CD4-positive, alpha-beta T cell treated with Interleukin-4 for 4 hours (primary cell): ENCODE results near the gene DENND1B.
"Not testable (repeated sequence)": the region's sequence is repeated elsewhere in the genome, so short reads cannot be mapped to it uniquely, and the experiment has no call there.

ENCODE experiments used
- DNase-seq: peaks from one replicate; pipeline ENCODE4 v3.0.0-alpha.2; 2020

DENND1B gene

DNA sequence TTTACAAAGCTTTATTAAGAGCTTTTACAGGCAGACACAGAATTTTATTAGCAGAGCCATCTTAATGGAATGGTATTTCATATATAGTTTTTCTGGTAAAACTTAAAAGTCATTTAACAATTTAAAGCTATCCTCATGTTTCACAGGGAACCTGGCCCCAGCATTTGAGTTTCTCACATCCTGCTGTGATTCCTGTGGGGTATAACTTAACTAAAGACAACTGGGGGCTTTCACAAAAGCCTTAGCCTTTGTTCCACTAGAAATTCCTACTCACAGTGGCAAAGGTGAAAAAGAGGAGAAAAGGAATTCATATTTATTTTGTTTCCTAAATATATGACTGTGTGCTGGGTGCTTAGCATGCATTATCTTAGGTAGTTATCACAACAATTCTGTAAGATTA, 233.9 kb downstream of the DENND1B start:
- DNase-seq: no peak

DNA sequence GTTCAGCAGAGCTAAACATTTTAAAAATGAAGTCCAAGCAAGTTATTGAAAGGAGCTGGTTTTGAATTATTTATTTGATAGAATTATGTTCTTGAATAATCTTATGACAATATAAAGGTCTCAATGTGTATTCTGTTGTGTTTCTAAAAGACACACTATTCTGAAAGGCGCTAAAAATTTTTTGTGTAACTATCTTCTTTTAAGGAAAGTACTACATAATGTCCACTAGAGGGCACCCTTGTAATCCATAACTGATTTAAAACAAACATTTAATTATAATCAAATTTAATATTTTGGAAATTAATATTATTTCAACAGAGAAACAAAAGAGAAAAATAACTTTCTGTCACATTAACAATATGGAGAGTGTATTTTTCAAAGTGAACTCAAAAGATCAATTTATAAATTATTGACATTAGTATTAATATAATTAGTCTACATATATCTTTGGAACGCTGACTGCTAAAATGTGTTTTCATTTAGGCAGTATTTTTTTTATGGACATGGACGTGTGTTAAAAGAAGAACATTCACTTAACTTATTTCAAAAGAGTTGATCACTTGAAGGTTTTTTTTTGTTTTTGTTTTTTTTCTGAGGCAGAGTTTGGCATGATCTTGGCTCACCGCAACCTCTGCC, 248.4 kb downstream of the DENND1B start:
- peak; percentile 38 for DNase-seq

DNA sequence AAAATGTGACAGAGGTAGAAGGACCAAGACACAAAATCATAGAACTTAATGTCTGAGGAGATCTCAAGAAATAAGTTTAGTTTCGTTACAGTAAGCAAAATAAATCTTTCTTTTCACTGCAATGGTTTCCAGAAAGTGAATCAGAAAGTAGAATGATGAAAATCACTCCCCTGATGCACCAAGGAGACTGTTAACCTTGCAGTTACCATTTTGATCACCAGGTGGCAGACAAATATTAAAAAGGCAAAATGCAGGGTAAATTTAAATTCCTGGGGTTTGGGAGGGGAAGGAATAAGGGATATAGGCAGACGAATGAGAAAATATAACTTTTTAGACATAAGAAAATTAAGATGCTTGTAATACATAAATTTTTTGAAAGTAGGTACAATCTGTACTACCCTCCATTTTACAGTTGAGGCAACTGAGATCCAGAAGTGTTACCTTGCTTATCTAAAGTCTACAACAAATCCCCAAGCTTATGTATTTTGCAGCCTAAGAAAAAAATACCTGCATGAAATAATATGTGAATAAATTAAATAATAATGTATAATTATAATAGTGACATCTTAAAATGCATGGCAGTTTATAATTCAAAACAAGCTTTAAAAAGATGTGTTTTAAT, 254.1 kb downstream of the DENND1B start:
- peak; percentile 42 for DNase-seq

DNA sequence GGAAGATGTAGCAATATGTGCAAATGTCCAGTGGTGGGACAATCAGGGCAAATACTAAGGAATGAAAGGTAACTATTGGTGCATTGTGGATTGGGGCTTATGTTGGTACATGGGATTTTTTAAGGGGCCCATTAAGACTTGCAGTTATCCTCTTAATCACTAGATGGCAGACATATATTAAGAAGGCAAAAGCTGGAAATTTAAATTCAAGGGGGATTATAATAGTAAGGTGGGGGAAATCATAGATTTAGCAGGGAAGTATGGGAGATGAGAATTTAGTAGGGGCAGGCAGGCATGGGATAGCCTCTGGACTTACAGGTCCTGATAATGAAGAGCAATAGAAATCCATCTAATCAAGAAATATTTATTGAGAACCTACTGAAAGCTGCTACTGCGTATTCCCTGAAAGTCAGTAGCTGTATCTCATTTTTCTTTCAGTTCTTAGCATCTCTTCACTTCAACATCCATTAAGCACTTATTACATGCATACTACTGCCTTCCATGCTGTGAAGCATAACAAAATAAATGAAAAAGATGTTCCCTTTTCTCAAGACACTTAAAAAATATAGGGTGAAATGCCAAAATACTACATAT, 255.4 kb downstream of the DENND1B start:
- peak; percentile 27 for DNase-seq

DNA sequence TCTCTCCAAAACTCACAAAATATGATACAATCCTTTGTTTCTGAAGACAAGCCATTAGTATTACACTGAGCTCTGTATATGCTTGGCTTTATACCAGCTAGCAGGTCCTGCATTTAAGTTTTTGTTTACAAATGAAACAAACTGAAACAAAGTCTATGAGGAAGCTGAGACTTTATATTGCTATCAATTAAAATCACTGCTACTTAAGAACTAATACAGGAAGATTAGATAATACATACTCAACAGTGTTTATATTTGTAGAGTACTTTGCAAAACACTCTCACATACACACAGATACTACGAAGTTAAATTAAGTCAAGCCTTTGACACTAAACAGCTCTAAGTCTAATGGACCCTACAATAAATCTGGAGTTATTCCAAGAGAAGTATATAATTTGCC, 259.9 kb downstream of the DENND1B start:
- DNase-seq: no peak

DNA sequence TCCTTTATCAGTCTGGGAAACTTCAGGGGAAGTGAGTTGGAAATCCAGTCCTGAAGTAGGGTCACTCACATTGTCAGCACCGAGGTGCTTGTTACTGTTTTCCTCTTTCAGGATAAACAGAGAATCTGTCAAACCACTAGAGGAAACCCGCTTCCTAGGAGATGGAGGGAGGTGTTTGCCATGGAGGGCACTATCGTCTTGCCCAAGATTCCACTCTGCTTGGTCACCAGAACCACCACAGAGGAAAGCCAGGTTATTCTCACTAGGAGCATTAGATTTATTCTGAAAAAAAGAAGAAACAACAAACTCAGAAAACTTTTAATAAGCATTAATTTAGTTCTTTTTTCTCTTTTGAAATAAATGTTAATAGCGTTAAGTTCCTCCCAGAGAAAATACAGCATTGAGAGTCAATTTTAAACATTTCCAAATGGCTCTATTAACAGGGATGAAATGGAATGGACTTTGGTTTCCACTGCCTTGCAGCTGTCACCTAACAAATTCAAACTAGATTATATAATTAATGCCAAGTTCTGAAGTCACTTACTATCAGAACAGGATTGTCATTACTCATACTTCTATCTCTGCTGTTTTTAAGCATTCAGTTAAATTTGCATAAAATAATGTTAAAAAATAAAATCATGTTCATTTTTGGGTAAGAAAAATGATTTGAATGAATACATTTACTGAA, 264.4 kb downstream of the DENND1B start:
- DNase-seq: no peak

DNA sequence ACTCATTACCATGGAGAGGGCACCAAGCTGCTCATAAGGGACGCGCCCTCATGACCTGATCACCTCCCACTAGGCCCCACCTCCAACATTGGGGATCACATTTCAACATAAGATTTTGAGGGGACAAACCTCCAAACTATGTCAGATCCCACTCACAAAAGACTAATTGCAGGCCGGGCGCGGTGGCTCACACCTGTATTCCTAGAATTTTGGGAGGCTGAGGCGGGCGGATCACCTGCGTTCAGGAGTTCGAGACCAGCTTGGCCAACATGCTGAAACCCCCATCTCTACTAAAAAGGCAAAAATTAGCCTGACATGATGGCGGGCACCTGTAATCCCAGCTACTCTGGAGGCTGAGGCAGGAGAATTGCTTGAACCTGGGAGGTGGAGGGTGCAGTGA, 278.6 kb downstream of the DENND1B start:
- DNase-seq: no peak

DNA sequence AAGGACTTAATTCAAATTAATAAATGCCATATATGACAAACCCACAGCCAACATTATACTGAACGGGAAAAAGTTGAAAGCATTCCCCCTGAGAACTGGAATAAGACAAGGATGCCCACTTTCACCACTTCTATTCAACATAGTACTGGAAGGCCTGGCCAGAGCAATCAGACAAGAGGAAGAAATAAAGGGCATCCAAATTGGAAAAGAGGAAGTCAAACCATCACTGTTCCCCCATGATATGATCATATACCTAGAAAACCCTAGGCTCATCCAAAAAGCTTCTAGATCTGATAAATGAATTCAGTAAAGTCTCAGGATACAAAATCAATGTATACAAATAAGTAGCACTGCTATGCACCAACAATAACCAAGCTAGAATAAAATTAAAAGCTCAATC, 283.8 kb downstream of the DENND1B start:
- DNase-seq: not testable (repeated sequence)

DNA sequence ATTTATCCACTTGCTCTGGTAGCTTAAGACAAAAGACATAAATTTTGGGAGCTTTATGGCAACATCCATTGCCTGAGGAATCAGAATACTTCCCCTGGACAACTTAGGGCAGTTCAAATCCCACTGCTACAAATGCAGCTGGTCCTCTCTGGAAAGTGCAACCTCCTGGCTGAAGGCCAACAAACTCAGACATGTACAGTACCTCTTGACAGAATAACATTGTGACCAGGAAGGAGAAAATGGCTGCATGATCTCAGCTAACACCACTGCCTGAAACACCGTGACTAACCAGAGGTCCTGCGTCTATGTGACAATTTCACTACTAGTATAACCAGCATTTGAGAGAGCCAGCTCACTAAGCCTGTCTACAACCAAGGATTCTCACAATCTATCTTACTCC, 288.3 kb downstream of the DENND1B start:
- no peak for DNase-seq

DNA sequence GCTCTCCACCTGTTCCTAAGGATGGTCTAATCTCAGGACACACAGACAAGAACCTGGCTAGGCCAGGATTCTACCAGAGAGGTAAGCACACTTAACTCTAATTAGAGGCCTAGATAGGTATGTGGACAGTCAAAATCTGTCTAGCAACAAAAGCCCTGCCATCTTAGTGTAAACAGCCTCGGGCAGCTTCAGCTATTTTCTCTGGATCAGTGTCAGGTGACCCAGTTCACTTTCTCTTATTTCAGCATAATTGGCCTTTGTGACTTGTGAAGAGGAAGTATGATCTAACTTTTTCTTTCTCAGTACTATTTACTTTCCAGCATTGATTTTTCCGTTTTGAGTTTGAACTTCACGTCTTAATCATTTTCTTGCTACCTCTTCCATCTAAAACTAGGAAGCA, 289.5 kb downstream of the DENND1B start:
- DNase-seq: no peak

DNA sequence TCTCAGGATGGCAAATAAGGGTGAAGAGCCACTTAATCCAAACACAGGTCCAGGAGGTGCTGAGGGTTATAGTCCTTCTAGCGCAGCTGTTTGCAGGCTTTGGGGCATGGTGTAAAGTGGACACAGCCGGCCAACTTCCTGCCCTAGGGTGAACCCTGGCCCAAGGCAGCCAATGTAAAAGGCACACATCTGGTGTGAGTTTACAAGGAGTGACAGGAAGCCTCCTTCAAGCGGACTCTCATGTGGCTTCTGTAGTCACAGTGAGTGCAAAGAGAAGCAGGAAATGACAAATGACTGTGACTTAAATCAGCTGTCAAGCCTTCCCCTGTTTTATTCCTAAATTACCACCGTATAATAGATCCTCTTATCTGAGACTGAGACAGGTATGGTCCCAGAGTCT, 294.2 kb downstream of the DENND1B start:
- peak; percentile 19 for DNase-seq

DNA sequence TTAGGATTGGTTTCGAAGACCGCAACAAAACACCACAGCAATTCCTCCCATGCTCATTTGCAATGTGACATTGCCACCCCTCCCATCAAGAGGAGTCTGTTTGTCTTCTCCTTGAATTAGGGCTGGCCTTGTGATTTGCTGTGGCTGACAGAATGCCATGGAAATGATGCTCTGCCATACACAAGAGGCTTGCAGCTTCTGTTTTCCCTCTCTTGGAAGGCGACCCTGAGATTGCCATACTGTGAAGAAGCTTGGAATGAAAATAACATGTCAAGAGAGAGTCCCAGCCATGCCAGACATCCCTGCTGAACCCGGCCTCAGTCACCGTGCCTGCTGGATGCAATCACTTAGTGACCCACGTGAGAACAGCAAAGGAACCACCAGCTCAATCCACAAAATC, 294.8 kb downstream of the DENND1B start:
- no peak for DNase-seq

DNA sequence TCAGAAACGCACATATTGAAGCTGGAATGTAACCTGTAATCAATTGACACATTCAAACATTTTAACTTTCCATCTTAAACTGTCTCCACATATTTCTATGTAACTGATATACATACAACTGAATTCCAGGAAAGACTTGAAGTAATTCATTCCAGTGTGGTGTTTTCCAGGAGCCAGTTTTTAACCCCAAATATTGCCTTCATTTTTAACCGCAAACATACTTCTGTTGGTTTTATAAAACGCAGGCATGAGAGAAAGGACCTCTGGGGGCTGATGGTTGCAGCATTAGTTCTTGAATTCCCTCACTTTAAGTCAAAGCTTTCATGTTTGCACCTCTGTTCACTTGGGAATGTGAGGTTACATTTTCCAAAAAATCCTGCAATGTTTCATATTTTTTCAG, 303.1 kb downstream of the DENND1B start:
- no peak for DNase-seq

DNA sequence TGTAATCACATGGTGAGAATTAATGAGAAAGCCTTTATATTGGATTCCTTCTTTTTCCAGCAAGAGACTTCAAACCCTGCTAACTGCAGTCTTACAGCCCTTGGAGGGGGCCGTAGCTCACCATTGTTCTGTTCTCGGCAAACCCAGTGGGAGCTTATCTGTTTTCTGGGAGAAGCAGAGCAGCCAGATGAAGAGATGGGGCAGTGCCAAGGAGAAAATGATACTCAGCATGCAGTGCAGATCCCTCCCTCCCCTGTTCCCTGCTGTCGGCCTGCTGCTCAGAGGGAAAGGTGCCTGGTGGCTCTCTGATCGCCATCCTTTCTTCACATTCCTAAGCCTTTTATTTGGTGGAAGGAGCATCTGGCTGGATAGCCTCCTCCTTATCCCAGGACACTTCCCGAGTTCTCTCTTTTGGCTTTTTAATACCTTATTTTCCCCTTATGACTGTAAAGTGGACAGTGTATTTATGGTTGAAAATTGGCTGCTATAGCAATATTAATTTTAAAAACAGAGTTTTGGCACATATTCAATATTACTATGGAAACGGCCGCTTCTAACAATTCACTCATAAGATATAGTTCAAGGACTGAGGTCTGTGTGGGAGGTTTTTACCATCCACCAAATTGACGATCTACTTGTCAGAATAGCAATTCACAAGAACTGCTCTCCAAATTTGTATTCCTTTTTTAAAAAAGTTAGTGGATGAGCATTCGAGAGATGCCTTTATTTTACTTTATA, 303.9 kb downstream of the DENND1B start:
- no peak for DNase-seq

DNA sequence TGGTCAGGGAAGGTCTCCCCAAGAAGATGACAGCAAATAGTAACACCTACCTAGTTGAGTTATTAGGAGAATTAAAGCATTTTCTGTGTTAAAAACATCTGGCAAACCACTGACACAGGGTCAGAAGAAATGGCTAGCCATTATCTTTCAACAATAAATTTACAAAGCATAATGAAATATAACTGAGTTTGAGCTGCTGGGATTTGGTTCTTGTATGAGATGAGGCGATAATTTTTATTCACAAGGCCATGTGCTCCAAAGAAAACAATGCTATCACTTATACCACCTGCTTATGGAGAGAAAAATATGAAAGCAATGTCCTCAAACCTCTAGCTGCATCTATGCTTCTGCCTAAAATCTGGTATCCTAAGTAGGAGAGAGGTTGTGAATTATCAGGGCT, 304.9 kb downstream of the DENND1B start:
- no peak for DNase-seq

DNA sequence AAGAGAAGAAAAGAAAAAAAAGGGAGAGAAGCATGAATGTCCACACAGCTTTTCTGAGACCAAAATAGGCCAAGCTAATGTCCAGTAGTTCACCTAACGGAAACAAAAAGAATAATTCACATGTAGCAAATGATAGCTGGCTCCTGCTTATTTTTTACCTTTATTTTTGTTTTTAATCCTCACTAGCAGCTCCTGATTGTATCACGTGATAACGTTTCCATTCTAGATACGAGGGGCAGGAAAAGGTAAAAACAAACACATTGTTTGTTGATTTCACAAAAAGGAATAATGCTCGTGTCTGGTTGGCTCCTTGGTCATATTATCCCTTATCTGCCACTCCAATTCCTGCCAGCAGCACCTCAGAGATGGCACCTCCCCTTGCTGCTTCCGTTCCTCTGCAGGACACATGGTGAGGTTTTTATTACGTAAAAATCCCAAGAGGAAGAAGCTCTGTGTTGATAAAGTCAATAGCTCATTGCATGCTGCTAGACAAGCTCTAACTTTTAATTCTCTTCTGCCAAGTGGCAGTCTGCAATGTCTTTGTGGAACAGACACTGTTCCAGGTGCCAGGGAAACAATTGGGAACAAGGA, 305.6 kb downstream of the DENND1B start:
- DNase-seq: no peak

DNA sequence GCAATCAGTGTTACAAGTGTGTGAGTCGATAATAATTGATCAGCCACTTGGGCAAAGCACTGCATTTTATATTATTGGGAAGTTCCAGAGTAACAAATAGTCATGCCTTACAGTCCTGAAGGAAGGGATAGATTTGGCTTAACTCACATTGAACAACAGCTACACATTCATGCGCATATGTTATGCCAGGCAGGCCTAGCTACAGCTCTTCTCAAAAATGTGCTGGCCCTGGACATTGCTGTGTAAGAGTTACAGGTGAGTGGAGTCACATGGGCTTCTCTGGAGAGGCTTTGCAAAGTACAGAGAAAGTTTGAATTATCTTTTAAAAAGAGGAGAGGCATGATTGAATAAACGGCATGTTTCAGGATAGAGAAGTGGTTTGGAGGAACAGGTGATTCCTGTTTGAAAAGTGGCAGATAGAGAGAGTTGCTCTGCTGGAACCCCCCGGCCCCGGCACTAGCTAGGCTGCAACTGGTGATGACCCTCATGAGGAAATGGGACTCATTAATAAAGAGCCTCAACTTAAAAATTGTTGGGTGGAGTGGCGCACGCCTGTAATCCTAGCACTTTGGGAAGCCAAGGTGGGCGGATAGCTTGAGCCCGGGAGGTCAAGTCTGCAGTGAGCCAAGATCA, 306.6 kb downstream of the DENND1B start:
- DNase-seq: no peak

DNA sequence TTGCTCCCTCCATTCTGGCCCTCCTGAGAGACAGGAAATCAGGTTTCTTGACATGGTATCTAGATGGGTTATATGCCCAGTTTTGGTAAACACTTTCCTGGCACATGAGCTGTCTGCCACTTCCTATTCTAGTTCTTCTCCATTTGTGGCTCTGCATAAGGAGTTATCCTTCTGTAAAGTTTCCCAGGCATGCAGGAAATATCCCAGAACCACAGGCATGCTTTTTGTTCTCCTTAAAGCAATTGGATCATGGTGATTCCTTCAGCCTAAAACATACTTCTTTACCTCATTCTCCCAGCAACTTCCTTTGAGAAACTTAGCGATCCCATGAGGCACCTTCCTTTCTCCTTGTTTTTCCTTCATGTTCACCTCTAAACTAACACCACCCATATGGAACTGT, 307.4 kb downstream of the DENND1B start:
- no peak for DNase-seq

DNA sequence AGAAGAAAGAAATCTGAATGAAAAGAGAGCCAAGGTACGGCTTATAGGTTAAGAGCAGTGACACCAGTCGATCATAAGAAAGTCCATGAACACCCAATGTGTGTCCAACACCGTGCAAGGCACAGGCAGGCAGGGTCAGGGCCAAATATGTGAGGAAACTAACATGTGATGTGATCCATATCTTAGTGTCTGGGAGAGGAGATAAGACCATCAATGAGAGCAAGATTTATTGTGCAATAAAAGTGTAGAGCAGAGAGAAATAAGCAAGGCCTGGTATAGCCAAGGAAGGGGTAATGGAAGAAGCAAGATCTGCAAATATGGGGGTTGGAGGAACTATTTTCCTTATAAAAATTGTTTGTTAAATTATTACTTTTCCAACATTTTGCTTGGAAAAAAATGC, 308.5 kb downstream of the DENND1B start:
- DNase-seq: no peak

DNA sequence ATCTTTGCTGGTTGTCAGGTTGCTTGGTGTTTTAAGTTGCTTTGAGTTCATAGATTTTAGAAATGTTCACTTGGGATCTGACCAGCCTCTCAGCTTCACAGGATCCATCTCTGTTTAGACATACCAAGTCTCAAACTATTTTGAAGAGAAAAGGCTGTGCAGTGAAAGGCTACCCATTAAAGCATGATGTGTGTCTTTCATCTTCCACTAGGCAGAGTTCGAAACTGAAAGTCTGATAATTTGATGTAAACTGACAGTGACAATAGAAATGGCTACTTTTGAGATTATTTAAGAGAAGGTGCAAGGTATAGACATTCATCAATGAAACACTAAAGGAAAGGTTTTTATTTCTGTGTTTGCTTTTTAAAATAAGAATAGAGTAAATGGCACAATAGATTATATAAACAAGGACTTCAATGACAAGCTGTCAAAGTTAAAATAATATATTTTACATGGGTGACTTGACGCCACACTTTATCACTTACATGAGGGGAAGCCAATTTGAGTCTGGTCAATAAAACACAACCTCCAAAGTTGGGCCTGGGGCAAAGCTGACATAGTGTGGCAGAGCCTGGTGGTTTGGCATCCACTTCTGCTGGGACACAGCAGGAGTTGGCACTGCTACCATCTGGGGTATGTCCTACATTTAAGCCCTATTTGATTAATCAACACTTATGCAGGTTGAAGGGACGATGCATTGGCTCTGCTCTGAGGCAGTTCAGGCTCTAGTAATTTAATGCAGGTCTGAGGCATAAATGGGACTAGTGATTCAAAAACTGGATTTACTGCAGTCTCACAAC, 309.6 kb downstream of the DENND1B start:
- no peak for DNase-seq

DNA sequence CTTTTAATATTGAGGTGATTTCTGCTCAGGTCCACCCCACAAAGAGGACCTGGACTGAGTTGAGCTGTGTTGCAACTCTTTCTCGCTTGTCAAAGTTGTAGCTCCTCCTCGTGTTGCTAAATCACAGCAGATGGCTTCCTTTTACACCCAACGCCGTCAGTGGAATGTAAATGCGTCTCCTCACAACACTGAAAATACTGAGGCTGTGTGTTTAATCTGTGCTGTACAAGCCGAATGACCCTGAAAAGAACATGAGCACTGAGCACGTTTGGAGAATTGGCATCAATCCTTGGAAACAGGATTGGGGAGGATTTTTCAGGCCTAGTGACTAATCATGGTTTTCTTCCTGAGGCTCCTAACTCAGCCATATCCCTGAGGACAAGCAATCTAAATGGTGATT, 311.2 kb downstream of the DENND1B start:
- no peak for DNase-seq

DNA sequence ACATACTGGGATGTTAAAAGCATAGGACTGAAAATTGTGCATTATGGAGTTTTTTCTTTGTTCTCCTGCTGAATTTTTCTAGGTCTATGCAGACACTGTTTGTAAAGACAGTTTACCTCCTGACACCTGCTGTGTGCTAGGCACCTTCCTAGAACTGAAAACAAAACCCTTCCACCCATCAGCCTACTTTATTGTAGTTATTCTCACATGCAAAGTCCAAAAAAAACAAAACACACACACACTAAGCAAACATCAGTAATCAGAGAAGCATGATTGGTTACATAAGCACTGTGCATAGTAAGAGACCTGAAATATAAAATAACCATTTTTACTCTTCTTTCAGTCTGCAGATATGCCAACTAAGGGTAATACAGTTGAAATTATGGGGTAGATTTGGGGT, 312.1 kb downstream of the DENND1B start:
- no peak for DNase-seq
